ENCODE results near the gene MIA.

- no peak for TF ChIP-seq EZH2phosphoT487 (IDR thresholded peaks at IDR 0.05)
- no peak for TF ChIP-seq CTCF (IDR thresholded peaks at IDR 0.05)
- no peak for TF ChIP-seq EZH2 (IDR thresholded peaks at IDR 0.05)
Measured at GRCh38 chr19:40799558-40800338, 24.4 kb downstream of the MIA start.

All from neural progenitor cell (in vitro differentiated cells).